Breast epithelium (tissue), 4 donors: ENCODE data around the gene CCDC107. TPM values are rescaled to one million over a fixed set of nuclear protein-coding genes. Genes with fewer than 3 reads are reported as not detected.

Source experiments
- DNase-seq, 2 donors: peaks; one replicate each; pipeline ENCODE4 v3.0.0-alpha.2; 2019; ENCODE audit warnings: low spot score in 2 of 2
- H3K27ac ChIP-seq, 2 donors: fragments of 200-600 bp; sonication (generic) in 1 of 2; one replicate each; pipeline ENCODE4 v1.5.1; 2016 to 2019; ENCODE audit warnings: mild to moderate bottlenecking in 1 of 2
- H3K27me3 ChIP-seq, 2 donors: fragments of 200-600 bp; sonication (generic) in 1 of 2; one replicate each; pipeline versions ENCODE4 v1.5.1 to v1.6.0; 2017 to 2019; ENCODE audit warnings: control low read depth in 1 of 2, mild to moderate bottlenecking in 1 of 2
- H3K36me3 ChIP-seq: fragments of 200-600 bp; one replicate; pipeline ENCODE4 v1.5.1; 2019
- H3K4me1 ChIP-seq, 2 donors: fragments of 200-600 bp; sonication (generic); one replicate each; pipeline ENCODE4 v1.5.1; 2016 to 2019; ENCODE audit warnings: control low read depth in 1 of 2
- H3K4me3 ChIP-seq, 3 donors: fragments of 200-600 bp; sonication (generic); 1 replicate in 2 of 3; 2 replicates in 1 of 3; pipeline ENCODE4 v1.5.1; 2016 to 2019; ENCODE audit warnings: mild to moderate bottlenecking in 3 of 3, moderate library complexity in 2 of 3
- H3K9me3 ChIP-seq, 2 donors: fragments of 200-600 bp; sonication (generic) in 1 of 2; one replicate each; pipeline ENCODE4 v1.5.1; 2016 to 2019; ENCODE audit warnings: control low read depth in 1 of 2
- POLR2A ChIP-seq: fragments of 450-650 bp; IDR thresholded peaks from one replicate; pipeline ENCODE4 v1.6.1; 2016; ENCODE audit warnings: antibody characterized with exemption, mild to moderate bottlenecking, moderate library complexity
- POLR2AphosphoS5 ChIP-seq, 3 donors: sonication (generic); formaldehyde crosslinking; IDR thresholded peaks; one replicate each; pipeline ENCODE4 v1.6.1; 2017; ENCODE audit warnings: antibody characterized with exemption in 3 of 3
- intact Hi-C: fragments of 100-400 bp; cut with DNase I; formaldehyde crosslinking; loops from one replicate; pipeline ENCODE4 v1.15.1; 2023; ENCODE audit warnings: low total_unique reads
- total RNA-seq, 3 donors: library from RNA; depleted of rRNA; stranded (reverse); fragments of >200 nt; gene quantifications; one replicate each; pipeline ENCODE4 v1.1.0, GENCODE V29; 2016
- TF ChIP-seq, protein P1 (sequence below), 3 donors: fragments of 450-650 bp; IDR thresholded peaks; one replicate each; pipeline ENCODE4 v1.5.1; 2016 to 2017; ENCODE audit warnings: antibody characterized with exemption in 3 of 3, mild to moderate bottlenecking in 3 of 3, moderate library complexity in 3 of 3

CCDC107 gene
- total RNA-seq, 3 donors from 2014 or later = 18.3 to 102 (median 35.4) TPM

DNA sequence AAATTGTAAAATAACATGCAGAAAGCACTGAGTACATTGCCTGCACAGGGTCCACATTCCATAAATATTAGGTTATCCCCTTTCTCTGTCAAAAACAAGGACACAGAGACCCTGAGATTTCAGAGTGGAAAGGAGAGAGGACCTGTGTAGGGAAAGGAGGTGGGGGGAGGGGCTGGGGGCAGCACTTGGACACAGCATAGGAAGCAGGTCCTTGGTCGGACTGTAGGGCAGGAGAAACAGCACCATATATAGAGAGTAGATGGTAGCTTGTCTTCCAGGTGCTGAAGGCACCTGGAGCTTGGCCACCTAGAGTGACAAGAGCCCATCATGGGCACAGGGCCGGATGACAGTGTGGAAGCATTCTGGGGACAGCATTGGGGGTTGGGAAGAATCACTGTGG lies 29.2 kb downstream of the CCDC107 start:
- Histone ChIP-seq H3K27me3 (no peaks in the 10 kb centered on the region), H3K4me1 (peaks cover 0 to 3% of the 10 kb centered on the region in 2 donors), H3K27ac (peak overlapping the region; percentile 92 to 94), H3K9me3 (no peaks in the 10 kb centered on the region), H3K4me3 (peak overlapping the region; percentile 55 to 81 (median 68)), H3K36me3 (no peaks in the 10 kb centered on the region)
- DNase-seq = no peak
- TF ChIP-seq, protein P1, sequence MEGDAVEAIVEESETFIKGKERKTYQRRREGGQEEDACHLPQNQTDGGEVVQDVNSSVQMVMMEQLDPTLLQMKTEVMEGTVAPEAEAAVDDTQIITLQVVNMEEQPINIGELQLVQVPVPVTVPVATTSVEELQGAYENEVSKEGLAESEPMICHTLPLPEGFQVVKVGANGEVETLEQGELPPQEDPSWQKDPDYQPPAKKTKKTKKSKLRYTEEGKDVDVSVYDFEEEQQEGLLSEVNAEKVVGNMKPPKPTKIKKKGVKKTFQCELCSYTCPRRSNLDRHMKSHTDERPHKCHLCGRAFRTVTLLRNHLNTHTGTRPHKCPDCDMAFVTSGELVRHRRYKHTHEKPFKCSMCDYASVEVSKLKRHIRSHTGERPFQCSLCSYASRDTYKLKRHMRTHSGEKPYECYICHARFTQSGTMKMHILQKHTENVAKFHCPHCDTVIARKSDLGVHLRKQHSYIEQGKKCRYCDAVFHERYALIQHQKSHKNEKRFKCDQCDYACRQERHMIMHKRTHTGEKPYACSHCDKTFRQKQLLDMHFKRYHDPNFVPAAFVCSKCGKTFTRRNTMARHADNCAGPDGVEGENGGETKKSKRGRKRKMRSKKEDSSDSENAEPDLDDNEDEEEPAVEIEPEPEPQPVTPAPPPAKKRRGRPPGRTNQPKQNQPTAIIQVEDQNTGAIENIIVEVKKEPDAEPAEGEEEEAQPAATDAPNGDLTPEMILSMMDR (IDR thresholded peaks at IDR 0.05) = no peak
- TF ChIP-seq POLR2AphosphoS5 (IDR thresholded peaks at IDR 0.05) (no peak), POLR2A (no peak)
- intact Hi-C loops = no loop called here

DNA sequence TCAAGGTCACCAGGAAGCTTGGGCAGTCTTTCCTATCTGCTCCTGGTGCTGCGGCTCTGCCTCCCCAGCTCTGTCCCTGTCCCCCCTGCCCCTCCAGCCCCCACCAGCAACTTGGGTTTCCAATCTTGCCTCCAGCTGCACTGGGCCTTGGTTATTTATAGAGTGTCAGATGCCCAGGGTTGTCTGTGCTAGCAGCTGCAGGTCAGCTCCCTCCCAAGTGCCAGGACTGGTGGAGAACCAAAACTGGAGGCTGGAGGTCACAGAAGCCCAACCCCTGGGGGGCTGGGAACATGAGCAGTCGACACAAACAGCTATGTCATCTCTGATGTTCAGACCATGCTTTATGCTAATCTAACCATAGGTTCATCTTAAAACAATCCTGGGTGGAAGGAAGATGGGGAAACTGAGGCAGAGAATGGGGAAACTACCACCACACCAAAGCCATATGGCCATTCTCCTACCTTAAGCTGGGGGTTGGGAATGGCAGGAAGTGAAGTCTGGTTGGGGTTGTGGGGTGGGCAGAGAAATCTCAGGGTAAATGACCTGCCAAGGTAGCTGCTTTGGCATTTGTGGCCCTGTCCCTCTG lies 30.0 kb downstream of the CCDC107 start:
- intact Hi-C loops = no loop called here

DNA sequence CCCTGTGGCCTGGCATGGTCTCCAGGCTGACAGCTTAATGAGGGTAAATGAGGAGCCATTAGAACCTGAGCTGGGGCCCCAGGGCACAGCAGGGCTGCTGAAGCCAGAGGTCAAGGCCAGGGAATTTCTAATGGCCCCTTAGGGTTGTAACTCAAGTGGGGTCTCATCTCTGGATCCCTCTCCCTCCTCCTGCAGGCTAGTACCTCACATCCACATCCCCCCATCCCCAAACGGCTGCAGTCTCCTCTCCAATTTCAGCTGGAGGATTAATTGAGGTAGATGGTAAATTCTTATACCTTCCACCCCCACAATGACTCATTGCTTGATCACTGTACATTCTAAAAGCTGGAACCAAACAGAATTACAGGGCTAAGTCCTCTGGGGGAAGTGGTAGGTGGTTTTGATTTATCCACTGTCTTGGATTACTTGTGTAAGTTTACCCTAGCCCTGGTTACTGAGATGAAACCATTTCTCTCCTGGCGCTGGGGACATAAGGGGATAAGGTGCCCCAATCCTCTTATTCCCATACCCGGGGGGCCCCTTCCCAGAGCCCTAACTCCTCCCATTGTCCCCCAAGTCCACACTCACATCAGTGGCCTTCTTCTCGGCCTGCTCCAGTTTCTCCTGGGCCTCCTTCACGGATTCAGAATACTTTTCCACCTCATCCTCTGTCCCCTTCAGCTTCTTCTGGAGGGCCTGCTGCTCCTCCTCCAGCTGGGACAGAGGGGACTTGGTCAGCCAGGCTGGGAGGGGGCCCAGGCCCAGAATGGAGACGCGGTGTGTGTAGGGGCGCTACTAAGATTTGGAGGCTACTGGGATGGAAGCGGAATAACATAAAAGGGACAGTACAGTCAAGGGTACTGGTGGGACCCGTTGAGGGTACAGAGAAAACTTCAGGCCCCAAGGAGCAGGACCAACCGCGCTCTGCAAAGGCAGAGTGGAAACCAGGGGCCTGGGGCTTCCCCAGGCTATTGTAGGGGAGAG lies 30.8 kb downstream of the CCDC107 start:
- intact Hi-C loops = no loop called here
- H3K36me3 ChIP-seq = no peaks in the 10 kb centered on the region
- H3K4me3 ChIP-seq = peak overlapping the region; percentile 55 to 81 (median 68)
- no peaks in the 10 kb centered on the region for H3K27me3 ChIP-seq
- DNase-seq = no peak
- no peaks in the 10 kb centered on the region for H3K9me3 ChIP-seq
- TF ChIP-seq, protein P1 (IDR thresholded peaks at IDR 0.05) = no peak
- no peak for TF ChIP-seq POLR2A
- no peak for TF ChIP-seq POLR2AphosphoS5 (IDR thresholded peaks at IDR 0.05)
- H3K4me1 ChIP-seq = peaks cover 0 to 3% of the 10 kb centered on the region in 2 donors
- H3K27ac ChIP-seq = peak overlapping the region; percentile 92 to 94

More for the DNA sequence above, 30.0 kb downstream of the CCDC107 start:
- DNase-seq = no peak
- Histone ChIP-seq H3K9me3 (no peaks in the 10 kb centered on the region), H3K4me3 (peak overlapping the region; percentile 55 to 81 (median 68)), H3K27ac (peak overlapping the region; percentile 92 to 94), H3K27me3 (no peaks in the 10 kb centered on the region), H3K36me3 (no peaks in the 10 kb centered on the region), H3K4me1 (peaks cover 0 to 3% of the 10 kb centered on the region in 2 donors)
- TF ChIP-seq, protein P1 (IDR thresholded peaks at IDR 0.05) = no peak
- no peak for TF ChIP-seq POLR2AphosphoS5 (IDR thresholded peaks at IDR 0.05)
- no peak for TF ChIP-seq POLR2A

DNA sequence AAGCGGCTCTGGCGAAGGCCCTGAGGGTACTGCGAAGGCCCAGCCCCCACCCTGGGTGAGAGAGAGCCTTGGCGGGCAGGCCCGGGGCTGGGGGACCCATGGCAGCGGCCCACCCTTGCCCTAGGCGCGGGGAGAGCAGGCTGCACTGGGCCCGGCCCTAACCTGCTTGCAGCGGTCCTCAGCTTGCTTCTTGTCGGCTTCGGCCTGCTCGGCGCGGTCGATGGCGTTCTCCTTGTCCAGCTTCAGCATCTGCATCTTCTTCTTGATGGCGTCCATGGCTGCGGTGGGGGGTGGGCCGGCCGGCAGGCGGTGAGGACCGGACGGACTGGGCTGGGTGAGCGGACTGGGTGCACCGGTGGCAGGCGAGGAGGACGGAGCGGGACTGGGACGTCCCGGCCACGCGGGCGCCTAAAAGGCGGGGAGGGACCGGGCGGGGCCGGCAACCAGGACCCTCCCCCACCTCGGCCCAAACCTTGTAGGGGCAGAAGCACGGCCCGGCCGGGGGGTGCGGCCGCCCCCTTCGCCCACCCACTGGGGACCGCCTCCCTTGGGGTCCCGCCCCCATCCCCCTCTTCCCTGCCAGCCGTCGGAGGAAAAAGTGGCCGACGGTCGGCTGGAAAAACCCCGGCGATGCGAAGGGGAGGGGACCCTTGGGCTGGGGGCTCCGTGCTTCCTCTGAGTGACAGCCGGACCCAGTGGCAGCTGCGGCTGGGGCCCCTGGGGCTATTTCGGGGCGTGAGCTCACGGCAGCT lies 31.6 kb downstream of the CCDC107 start, which contains the start of gene TPM2:
TSS of gene TPM2 (minus strand) at position 384 of the 752 bp plus-strand sequence. CDS start at position 276, 108 bp downstream.
- H3K4me1 ChIP-seq = peaks cover 0 to 3% of the 10 kb centered on the region in 2 donors
- DNase-seq = peak; percentile 69 to 88
- H3K36me3 ChIP-seq = no peaks in the 10 kb centered on the region
- peak within 1 kb of the TSS; percentile 55 to 81 (median 68) for H3K4me3 ChIP-seq
- peak within 1 kb of the TSS; percentile 92 to 94 for H3K27ac ChIP-seq
- TF ChIP-seq, protein P1 (IDR thresholded peaks at IDR 0.05) = no peak
- TF ChIP-seq POLR2AphosphoS5 (IDR thresholded peaks at IDR 0.05) (peak; percentile 69 to 75 (median 74)), POLR2A (peak; percentile 21)
- no peaks in the 10 kb centered on the region for H3K9me3 ChIP-seq
- intact Hi-C loops = no loop called here
- no peaks in the 10 kb centered on the region for H3K27me3 ChIP-seq
